Keratinocyte (primary cell): ENCODE data around the gene VAV2.

Experiments
- EZH2 ChIP-seq: IDR thresholded peaks from one replicate; pipeline ENCODE4 v1.6.1; 2012; ENCODE audit warnings: inconsistent platforms, mild to moderate bottlenecking, low read length, moderate library complexity
- TF ChIP-seq, protein P1 (sequence below), 3 experiments: IDR thresholded peaks in 1 of 3; conservative IDR thresholded peaks in 1 of 3; optimal IDR thresholded peaks in 1 of 3; 2 replicates in 2 of 3; 3 replicates in 1 of 3; pipeline versions ENCODE3 to v1.5.1; 2011; ENCODE audit warnings: low read length in 3 of 3, mild to moderate bottlenecking in 3 of 3, moderate library complexity in 2 of 3, control low read depth in 1 of 3, inconsistent platforms in 1 of 3; ENCODE audit not compliant: insufficient read depth in 2 of 3; ENCODE audit errors: extremely low read depth in 1 of 3

DNA sequence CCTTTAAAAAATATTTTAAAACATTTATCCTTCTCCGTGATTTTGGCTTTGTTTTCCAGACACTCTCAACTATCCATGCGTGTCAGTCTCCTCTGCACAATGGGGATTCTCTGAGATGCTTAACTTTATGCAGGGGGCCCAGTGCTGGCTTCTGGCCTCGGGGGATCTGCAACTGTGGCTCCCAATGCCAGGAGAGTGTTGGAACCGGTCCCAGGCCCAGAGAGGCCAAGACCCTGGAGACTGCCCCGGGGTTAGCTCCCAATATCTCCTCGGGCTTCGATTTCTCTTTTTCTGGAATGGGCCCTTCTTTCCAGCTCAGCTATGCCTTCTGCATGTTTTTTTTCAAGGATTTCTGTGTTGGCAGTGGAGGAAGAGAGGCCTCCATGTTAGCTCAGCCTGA is 233.9 kb downstream of the VAV2 start:
- TF ChIP-seq EZH2 = no peak
- TF ChIP-seq, protein P1, sequence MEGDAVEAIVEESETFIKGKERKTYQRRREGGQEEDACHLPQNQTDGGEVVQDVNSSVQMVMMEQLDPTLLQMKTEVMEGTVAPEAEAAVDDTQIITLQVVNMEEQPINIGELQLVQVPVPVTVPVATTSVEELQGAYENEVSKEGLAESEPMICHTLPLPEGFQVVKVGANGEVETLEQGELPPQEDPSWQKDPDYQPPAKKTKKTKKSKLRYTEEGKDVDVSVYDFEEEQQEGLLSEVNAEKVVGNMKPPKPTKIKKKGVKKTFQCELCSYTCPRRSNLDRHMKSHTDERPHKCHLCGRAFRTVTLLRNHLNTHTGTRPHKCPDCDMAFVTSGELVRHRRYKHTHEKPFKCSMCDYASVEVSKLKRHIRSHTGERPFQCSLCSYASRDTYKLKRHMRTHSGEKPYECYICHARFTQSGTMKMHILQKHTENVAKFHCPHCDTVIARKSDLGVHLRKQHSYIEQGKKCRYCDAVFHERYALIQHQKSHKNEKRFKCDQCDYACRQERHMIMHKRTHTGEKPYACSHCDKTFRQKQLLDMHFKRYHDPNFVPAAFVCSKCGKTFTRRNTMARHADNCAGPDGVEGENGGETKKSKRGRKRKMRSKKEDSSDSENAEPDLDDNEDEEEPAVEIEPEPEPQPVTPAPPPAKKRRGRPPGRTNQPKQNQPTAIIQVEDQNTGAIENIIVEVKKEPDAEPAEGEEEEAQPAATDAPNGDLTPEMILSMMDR (optimal IDR thresholded peaks at IDR 0.05 in 1 of 3, IDR thresholded peaks at IDR 0.05 in 1 of 3, conservative IDR thresholded peaks at IDR 0.05 in 1 of 3; ENCODE audit: extremely low read depth in 1 of 3, insufficient read depth in 2 of 3, low read length in 3 of 3) = no peak
